Measurements from ENCODE around the gene CCDC33.

GRCh38 chr15:74205582-74205947 lies 30.6 kb upstream of the CCDC33 start:
- TF ChIP-seq ZNF565 (CRISPR knock-in tag; conservative IDR thresholded peaks at IDR 0.05; ENCODE audit: low read depth) (no peak), ZFP3 (CRISPR knock-in tag; IDR thresholded peaks at IDR 0.05) (no peak), ZC3H10 (CRISPR knock-in tag; IDR thresholded peaks at IDR 0.05) (no peak), ARNTL (CRISPR knock-in tag; IDR thresholded peaks at IDR 0.05; ENCODE audit: borderline replicate concordance, low read depth) (no peak), PATZ1 (CRISPR knock-in tag; IDR thresholded peaks at IDR 0.05; ENCODE audit: borderline replicate concordance) (no peak), ZFP30 (CRISPR knock-in tag; IDR thresholded peaks at IDR 0.05) (no peak), TCF4 (CRISPR knock-in tag; IDR thresholded peaks at IDR 0.05; ENCODE audit: borderline replicate concordance) (no peak)

Measured in SK-N-SH treated with all-trans-retinoic acid at 6 μM for 48 hours (cell line).